ENCODE measurements around the gene TRIM60.

The TRIM60 gene

DNA sequence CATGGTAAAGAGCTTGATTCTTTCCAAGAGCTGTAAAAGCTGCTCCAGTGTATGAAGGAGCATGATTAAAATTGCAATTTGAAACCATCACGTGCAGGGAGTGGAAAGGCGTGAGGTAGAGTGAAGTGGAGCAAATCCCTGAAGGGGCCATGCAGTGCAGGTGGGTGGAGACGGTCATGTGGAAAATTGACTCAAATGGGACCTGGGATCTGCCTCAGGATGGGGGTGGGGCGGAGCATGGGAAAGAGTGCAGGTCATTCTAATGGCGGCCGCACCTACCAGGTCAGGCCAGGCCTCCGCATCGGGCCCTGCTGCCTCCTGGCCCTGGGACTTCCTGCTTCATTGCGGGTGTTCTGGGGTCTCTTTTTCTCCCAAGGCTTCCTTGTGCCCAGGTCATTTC lies 25.3 kb upstream of the TRIM60 start:
- DNase-seq (ENCODE audit: low read depth) = no peak
- no peak overlapping the region for H3K4me3 ChIP-seq (ENCODE audit: low read depth, low read length)
- TF ChIP-seq, protein P1, sequence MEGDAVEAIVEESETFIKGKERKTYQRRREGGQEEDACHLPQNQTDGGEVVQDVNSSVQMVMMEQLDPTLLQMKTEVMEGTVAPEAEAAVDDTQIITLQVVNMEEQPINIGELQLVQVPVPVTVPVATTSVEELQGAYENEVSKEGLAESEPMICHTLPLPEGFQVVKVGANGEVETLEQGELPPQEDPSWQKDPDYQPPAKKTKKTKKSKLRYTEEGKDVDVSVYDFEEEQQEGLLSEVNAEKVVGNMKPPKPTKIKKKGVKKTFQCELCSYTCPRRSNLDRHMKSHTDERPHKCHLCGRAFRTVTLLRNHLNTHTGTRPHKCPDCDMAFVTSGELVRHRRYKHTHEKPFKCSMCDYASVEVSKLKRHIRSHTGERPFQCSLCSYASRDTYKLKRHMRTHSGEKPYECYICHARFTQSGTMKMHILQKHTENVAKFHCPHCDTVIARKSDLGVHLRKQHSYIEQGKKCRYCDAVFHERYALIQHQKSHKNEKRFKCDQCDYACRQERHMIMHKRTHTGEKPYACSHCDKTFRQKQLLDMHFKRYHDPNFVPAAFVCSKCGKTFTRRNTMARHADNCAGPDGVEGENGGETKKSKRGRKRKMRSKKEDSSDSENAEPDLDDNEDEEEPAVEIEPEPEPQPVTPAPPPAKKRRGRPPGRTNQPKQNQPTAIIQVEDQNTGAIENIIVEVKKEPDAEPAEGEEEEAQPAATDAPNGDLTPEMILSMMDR (IDR thresholded peaks at IDR 0.05; ENCODE audit: insufficient read depth, low read depth, low read length, missing control alignments) = no peak

DNA sequence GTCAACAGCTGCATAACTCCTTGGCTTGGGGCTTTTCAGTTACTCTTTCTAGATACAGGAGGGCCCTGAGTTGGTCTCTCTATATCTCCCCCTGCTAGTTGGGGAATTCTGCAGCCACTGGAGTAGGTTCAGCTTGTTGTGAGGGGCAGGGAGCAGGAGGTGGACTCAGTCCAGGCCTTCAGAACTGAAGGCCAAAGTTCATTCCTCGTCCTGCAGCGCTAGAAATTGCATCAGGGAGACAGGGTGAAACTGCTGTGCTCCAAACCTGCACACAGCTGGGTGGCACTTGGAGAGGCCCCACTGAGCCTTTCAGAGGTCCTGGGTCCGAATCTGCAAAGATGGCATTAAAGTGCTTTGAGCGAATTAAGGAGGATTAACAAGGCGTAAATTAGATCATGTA lies 24.9 kb upstream of the TRIM60 start:
- no peak for DNase-seq (ENCODE audit: low read depth)
- TF ChIP-seq, protein P1 (IDR thresholded peaks at IDR 0.05; ENCODE audit: insufficient read depth, low read depth, low read length, missing control alignments) = no peak
- no peak overlapping the region for H3K4me3 ChIP-seq (ENCODE audit: low read depth, low read length)

DNA sequence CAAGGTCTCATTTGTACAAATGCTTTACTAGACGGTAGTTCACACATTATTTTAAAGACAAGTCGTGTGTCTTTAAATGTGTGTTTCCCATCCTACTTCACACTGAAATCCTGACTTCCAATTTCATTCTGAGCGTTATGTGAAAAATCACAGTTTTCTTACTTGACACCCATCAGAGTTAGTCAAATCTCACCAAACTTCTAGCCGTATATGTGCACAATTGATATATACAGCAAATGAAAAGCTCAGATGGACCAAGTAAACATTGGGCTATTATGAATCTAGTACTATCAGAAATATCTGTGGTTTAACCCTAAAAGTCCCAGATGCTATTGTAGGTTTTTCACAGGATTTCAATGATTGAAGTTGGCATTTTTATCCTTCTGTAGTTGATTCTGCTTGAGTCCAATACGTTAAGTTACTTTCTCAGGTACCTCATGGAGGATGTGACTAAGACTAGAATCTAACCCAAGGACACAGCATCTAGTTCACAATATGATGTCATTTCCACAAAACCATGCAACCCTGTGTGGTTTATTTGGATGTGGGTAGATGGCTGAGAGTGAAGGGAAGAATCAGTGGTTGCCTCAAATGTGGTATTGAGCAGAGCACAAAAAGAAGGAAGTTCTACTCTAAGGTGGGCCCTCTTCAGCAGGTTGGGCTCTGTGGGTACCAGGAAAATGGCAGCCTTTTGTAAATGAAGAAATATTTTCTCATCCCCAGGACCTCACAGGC lies 22.1 kb upstream of the TRIM60 start:
- DNase-seq (ENCODE audit: low read depth) = peak; percentile 56
- TF ChIP-seq, protein P1 (IDR thresholded peaks at IDR 0.05; ENCODE audit: insufficient read depth, low read depth, low read length, missing control alignments) = no peak
- no peak overlapping the region for H3K4me3 ChIP-seq (ENCODE audit: low read depth, low read length)

DNA sequence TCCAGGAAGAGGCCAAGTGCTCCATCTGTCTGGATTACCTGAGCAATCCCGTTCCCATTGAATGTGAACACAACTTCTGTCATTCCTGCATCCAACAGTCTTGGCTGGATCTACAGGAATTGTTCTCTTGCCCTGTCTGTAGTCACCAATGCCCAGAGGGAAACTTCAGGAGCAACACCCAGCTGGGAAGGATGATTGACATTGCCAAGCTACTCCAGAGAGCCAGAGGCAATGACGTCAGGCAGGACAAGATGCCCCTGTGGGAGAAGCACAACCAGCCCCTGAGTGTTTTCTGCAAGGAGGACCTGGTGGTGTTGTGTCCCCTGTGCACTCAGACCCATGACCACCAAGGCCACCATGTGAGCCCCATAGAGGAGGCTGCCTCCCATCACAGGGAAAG lies 21.3 kb upstream of the TRIM60 start:
- no peak for DNase-seq (ENCODE audit: low read depth)
- TF ChIP-seq, protein P1 (IDR thresholded peaks at IDR 0.05; ENCODE audit: insufficient read depth, low read depth, low read length, missing control alignments) = no peak
- no peak overlapping the region for H3K4me3 ChIP-seq (ENCODE audit: low read depth, low read length)

DNA sequence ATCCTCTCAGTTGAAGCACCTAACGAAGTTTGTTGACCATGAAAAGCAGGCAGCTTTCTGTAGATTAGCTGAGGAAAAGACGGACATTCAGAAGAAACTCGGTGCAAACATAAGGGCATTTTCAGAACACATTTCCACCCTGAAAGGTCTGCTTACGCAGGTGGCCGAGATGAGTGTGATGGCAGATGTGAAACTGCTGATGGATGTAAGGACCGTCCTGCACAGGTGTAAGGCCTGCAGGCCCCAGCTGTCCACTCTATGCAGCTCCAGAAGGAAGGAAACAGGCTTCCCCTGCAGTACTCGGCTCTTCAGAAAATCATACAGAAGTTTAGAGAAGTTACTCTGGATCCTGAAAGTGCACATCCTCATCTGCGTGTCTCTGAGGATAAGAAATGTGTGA lies 20.8 kb upstream of the TRIM60 start:
- no peak overlapping the region for H3K4me3 ChIP-seq (ENCODE audit: low read depth, low read length)
- TF ChIP-seq, protein P1 (IDR thresholded peaks at IDR 0.05; ENCODE audit: insufficient read depth, low read depth, low read length, missing control alignments) = no peak

DNA sequence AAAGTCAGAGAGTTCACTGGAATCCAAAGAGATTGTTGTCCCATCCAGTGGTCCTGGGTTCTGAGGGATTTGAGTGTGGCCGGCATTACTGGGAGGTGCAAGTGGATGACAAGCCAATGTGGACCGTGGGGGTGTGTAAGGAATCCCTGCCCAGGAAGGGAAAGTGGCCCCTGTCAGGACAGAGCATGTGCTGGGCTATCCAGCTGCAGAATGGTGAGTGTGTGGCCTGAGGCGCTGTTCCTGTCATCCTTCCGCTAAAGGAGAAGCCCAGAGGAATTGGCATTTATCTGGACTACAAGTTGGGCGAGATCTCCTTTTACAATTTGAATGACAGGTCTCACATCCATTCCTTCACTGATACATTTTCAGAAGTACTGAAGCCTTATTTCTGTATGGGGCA lies 20.4 kb upstream of the TRIM60 start:
- no peak overlapping the region for H3K4me3 ChIP-seq (ENCODE audit: low read depth, low read length)
- TF ChIP-seq, protein P1 (IDR thresholded peaks at IDR 0.05; ENCODE audit: insufficient read depth, low read depth, low read length, missing control alignments) = no peak
- no peak for DNase-seq (ENCODE audit: low read depth)

More for the DNA sequence above, 20.8 kb upstream of the TRIM60 start:
- no peak for DNase-seq (ENCODE audit: low read depth)

DNA sequence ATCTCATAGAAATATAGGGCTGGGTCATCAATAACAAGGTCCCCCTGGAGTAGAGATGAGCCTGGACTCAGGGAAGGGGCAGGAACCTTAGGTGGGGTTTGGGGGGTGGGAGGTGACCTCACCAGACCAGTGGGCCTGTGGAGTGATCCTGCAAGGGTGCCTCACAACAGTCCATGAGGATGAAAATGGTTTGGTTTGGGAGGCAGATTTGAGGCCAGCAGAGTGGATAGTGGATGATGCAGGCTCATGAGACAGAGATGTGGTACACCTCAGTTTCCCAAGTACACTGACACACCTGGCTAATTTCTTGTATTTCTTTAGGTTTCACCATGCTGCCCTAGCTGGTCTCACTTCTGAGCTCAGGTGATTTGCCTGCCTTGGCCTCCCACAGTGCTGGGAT lies 18.1 kb upstream of the TRIM60 start:
- no peak overlapping the region for H3K4me3 ChIP-seq (ENCODE audit: low read depth, low read length)
- no peak for DNase-seq (ENCODE audit: low read depth)
- TF ChIP-seq, protein P1 (IDR thresholded peaks at IDR 0.05; ENCODE audit: insufficient read depth, low read depth, low read length, missing control alignments) = no peak
